Left lung (tissue), 10 donors: ENCODE data around the gene ARHGEF33. TPM values are rescaled to one million over a fixed set of nuclear protein-coding genes. Genes with fewer than 3 reads are reported as not detected.
A peak's percentile ranks its signal among the peaks of the same experiment; 100 is the strongest.

Experiments
- ATAC-seq: fragments of 200-7000 bp; cut with Tn5 transposase; one replicate; pipeline ENCODE4 v1.9.1; 2020; ENCODE audit warnings: moderate library complexity
- DNase-seq, 4 donors: peaks; one replicate each; pipeline ENCODE4 v3.0.0-alpha.2; 2013 to 2020
- H3K27ac ChIP-seq, 2 donors: fragments of 200-600 bp; sonication (generic) in 1 of 2; one replicate each; pipeline versions ENCODE4 v1.5.0 to v1.8.0; 2020 to 2021
- H3K27me3 ChIP-seq, 2 donors: fragments of 200-600 bp; sonication (generic) in 1 of 2; one replicate each; pipeline versions ENCODE4 v1.5.0 to v1.8.0; 2020 to 2021
- H3K36me3 ChIP-seq, 2 donors: fragments of 200-600 bp; sonication (generic) in 1 of 2; one replicate each; pipeline versions ENCODE4 v1.5.0 to v1.8.0; 2020 to 2021
- H3K4me1 ChIP-seq, 2 donors: fragments of 200-600 bp; one replicate each; pipeline ENCODE4 v1.8.0; 2021
- H3K4me3 ChIP-seq, 2 donors: fragments of 200-600 bp; sonication (generic) in 1 of 2; one replicate each; pipeline versions ENCODE4 v1.5.0 to v1.8.0; 2020 to 2021; ENCODE audit warnings: mild to moderate bottlenecking in 1 of 2
- H3K9me3 ChIP-seq, 2 donors: fragments of 200-600 bp; sonication (generic) in 1 of 2; one replicate each; pipeline versions ENCODE4 v1.5.0 to v1.8.0; 2020 to 2021
- CTCF ChIP-seq, 2 donors: fragments of 200-600 bp; sonication (generic) in 1 of 2; IDR thresholded peaks; one replicate each; pipeline versions ENCODE4 v1.5.0 to v1.8.0; 2021; ENCODE audit warnings: antibody characterized with exemption in 2 of 2
- intact Hi-C, 2 donors: fragments of 100-400 bp; cut with DNase I; formaldehyde crosslinking; loops; one replicate each; pipeline versions ENCODE4 v1.11.2 to v1.14.2; 2022
- polyA plus RNA-seq, 6 donors: library from polyadenylated mRNA; unstranded; fragments of 120-200 nt; gene quantifications; one replicate each; pipeline ENCODE4 v1.2.1, GENCODE V29; 2013; ENCODE audit not compliant: insufficient read length in 6 of 6
- total RNA-seq, 2 donors: library from RNA; stranded (reverse); fragmentation: NEBNext Ultra II Directional; extraction: Animal tissue kit (Norgen Biotek cat#: 25700); gene quantifications; one replicate each; pipeline ENCODE4 v1.2.1, GENCODE V29; 2021
- donor health status: DM: no; HTN: yes; CAD: no.
- donor health status: DM: no; HTN: no; CAD: no.

The ARHGEF33 gene
- total and polyA plus RNA-seq, 8 donors: 0.82 to 4.1 (median 3.0) TPM

- DNase-seq (no peak), ATAC-seq (no peak)
- no peak for TF ChIP-seq CTCF (IDR thresholded peaks at IDR 0.05)
- Histone ChIP-seq H3K27me3 (no peaks in the 10 kb centered on the region), H3K36me3 (no peaks in the 10 kb centered on the region), H3K4me1 (no peaks in the 10 kb centered on the region), H3K27ac (no peak overlapping the region), H3K4me3 (no peak overlapping the region), H3K9me3 (no peaks in the 10 kb centered on the region)
- intact Hi-C loops: no loop called here
Observed at GRCh38 chr2:38975042-38975441, 85.4 kb downstream of the ARHGEF33 start.

- no peaks in the 10 kb centered on the region for H3K4me1 ChIP-seq
- no peak overlapping the region for H3K27ac ChIP-seq
- no peaks in the 10 kb centered on the region for H3K9me3 ChIP-seq
- intact Hi-C loops: no loop called here
- H3K4me3 ChIP-seq: no peak overlapping the region
- DNase-seq (no peak), ATAC-seq (no peak)
- H3K27me3 ChIP-seq: no peaks in the 10 kb centered on the region
- H3K36me3 ChIP-seq: no peaks in the 10 kb centered on the region
- TF ChIP-seq CTCF (IDR thresholded peaks at IDR 0.05): no peak
Observed at GRCh38 chr2:38977047-38977446, 87.4 kb downstream of the ARHGEF33 start.

DNA sequence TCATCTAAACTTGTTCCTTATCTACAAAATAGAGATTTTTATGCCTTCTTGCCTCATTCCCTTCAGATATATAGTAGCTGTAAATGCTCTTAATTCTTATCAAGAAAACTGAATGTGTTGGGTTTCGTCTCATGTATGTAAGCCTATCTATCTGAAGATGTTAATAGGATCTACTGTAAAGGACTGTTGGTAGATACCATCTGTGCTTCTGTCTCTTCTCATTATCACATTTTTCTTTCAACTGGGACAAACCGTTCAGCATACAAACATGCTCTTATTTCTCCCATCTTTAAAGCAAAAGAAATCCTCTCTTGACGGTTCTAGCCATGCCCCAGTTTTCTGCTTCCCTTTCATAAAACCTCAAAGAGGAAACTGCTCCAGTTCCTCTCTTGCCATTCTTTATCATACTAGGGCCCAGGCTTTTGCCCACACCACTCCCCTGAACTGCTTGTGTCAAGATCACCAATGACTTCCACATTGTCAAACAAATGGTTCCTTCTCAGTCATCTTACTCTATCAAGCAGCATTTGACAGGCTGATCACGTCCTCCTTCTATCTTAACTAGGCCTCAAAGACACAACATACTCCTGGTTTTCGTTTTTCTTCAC is 88.7 kb downstream of the ARHGEF33 start:
- Histone ChIP-seq H3K27ac (peak overlapping the region in 1 of 2 donors; percentile 34), H3K4me3 (no peak overlapping the region), H3K36me3 (no peaks in the 10 kb centered on the region), H3K9me3 (no peaks in the 10 kb centered on the region), H3K27me3 (no peaks in the 10 kb centered on the region), H3K4me1 (no peaks in the 10 kb centered on the region)
- TF ChIP-seq CTCF (IDR thresholded peaks at IDR 0.05): no peak
- no peak for DNase-seq
- ATAC-seq: no peak
- intact Hi-C loops: no loop called here

DNA sequence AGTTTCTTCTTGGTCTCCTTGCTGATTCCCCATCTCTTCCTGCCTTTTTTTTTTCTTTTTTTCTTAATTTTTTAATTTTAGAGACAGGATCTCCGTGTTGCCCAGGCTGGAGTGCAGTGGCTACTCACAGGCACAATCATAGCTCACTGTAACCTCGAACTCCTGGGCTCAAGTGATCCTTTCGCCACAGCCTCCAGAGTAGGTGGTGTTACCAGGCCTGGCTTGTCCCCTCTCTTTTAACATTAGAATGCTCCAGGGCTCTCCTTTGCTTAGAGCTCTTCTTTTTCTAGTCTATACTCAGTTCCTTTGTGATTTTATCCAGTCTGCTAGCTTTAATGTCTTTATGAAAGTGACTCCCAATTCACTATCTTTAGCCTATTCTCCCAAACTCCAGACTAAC is 89.2 kb downstream of the ARHGEF33 start:
- no peaks in the 10 kb centered on the region for H3K27me3 ChIP-seq
- peak overlapping the region in 1 of 2 donors; percentile 34 for H3K27ac ChIP-seq
- peaks cover 0 to 4% of the 10 kb centered on the region in 2 donors for H3K36me3 ChIP-seq
- no peaks in the 10 kb centered on the region for H3K9me3 ChIP-seq
- intact Hi-C loops: no loop called here
- H3K4me3 ChIP-seq: no peak overlapping the region
- H3K4me1 ChIP-seq: no peaks in the 10 kb centered on the region
- DNase-seq (no peak), ATAC-seq (no peak)
- TF ChIP-seq CTCF (IDR thresholded peaks at IDR 0.05): no peak

- Histone ChIP-seq H3K4me1 (no peaks in the 10 kb centered on the region), H3K27me3 (no peaks in the 10 kb centered on the region), H3K36me3 (peaks cover 0 to 25% of the 10 kb centered on the region in 2 donors), H3K4me3 (no peak overlapping the region), H3K9me3 (no peaks in the 10 kb centered on the region), H3K27ac (no peak overlapping the region)
- DNase-seq (no peak), ATAC-seq (no peak)
- intact Hi-C loops: no loop called here
- TF ChIP-seq CTCF (IDR thresholded peaks at IDR 0.05): no peak
Observed at GRCh38 chr2:38981003-38981669, 91.5 kb downstream of the ARHGEF33 start.
